Measurements from ENCODE around the gene THUMPD1.

Gene THUMPD1

GRCh38 chr16:20755238-20755637 lies 13.6 kb upstream of the THUMPD1 start:
- Histone ChIP-seq H4K20me1 (ENCODE audit: insufficient read depth, low read length, poor library complexity, severe bottlenecking) (no peaks in the 10 kb centered on the region), H3K9me2 (replicated peaks; ENCODE audit: low read depth, low read length) (no peaks in the 10 kb centered on the region), H3K9me3 (ENCODE audit: insufficient read depth, low read depth, low read length) (no peaks in the 10 kb centered on the region), H3K36me3 (ENCODE audit: insufficient read depth, low read length) (no peaks in the 10 kb centered on the region), H3K4me1 (ENCODE audit: insufficient read depth, low read length, poor library complexity, severe bottlenecking) (no peaks in the 10 kb centered on the region), H3K4me3 (ENCODE audit: low read length, poor library complexity, severe bottlenecking) (no peak overlapping the region), H3K79me2 (ENCODE audit: insufficient read depth, low read length) (no peaks in the 10 kb centered on the region), H3K4me2 (ENCODE audit: low read depth, low read length, poor library complexity, severe bottlenecking) (no peak overlapping the region), H3K9ac (ENCODE audit: low read depth, low read length, poor library complexity, severe bottlenecking) (no peak overlapping the region), H2AFZ (ENCODE audit: low read length) (no peak overlapping the region), H3F3A (ENCODE audit: low read depth) (no peaks in the 10 kb centered on the region), H3K27me3 (ENCODE audit: insufficient read depth, low read length, poor library complexity, severe bottlenecking) (no peaks in the 10 kb centered on the region)
- TF ChIP-seq EZH2phosphoT487 (IDR thresholded peaks at IDR 0.05; ENCODE audit: borderline replicate concordance), result no peak
- TF ChIP-seq CTCF (conservative IDR thresholded peaks at IDR 0.05; ENCODE audit: low read length), result no peak

GRCh38 chr16:20753727-20754126 lies 12.1 kb upstream of the THUMPD1 start:
- H3F3A ChIP-seq (ENCODE audit: low read depth), result no peaks in the 10 kb centered on the region
- H3K4me1 ChIP-seq (ENCODE audit: insufficient read depth, low read length, poor library complexity, severe bottlenecking), result no peaks in the 10 kb centered on the region
- no peaks in the 10 kb centered on the region for H3K79me2 ChIP-seq (ENCODE audit: insufficient read depth, low read length)
- H3K36me3 ChIP-seq (ENCODE audit: insufficient read depth, low read length), result no peaks in the 10 kb centered on the region
- no peaks in the 10 kb centered on the region for H3K9me3 ChIP-seq (ENCODE audit: insufficient read depth, low read depth, low read length)
- no peak overlapping the region for H2AFZ ChIP-seq (ENCODE audit: low read length)
- no peak overlapping the region for H3K4me3 ChIP-seq (ENCODE audit: low read length, poor library complexity, severe bottlenecking)
- H3K9me2 ChIP-seq (replicated peaks; ENCODE audit: low read depth, low read length), result no peaks in the 10 kb centered on the region
- H4K20me1 ChIP-seq (ENCODE audit: insufficient read depth, low read length, poor library complexity, severe bottlenecking), result no peaks in the 10 kb centered on the region
- H3K9ac ChIP-seq (ENCODE audit: low read depth, low read length, poor library complexity, severe bottlenecking), result no peak overlapping the region
- TF ChIP-seq CTCF (conservative IDR thresholded peaks at IDR 0.05; ENCODE audit: low read length) (no peak), EZH2phosphoT487 (IDR thresholded peaks at IDR 0.05; ENCODE audit: borderline replicate concordance) (no peak)
- H3K4me2 ChIP-seq (ENCODE audit: low read depth, low read length, poor library complexity, severe bottlenecking), result no peak overlapping the region
- H3K27me3 ChIP-seq (ENCODE audit: insufficient read depth, low read length, poor library complexity, severe bottlenecking), result no peaks in the 10 kb centered on the region

DNA sequence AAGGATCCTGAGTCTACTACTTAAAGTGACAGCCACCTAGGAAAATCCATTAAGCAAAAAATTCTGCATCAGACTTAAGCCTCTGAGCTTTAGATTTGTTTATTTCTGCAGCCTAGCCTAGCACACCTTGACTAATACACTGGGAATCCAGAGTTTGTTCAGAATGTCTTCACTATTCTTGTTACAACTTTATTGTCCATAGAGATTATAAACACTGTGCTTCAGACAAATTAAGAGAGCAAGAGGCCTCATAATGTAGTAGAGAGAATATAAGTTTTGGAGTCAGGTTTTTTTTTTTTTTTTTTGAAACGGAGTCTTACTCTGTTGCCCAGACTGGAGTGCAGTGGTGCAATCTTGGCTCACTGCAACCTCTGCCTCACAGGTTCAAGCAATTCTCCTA lies 8.9 kb upstream of the THUMPD1 start:
- TF ChIP-seq EZH2phosphoT487 (IDR thresholded peaks at IDR 0.05; ENCODE audit: borderline replicate concordance), result no peak
- no peak for TF ChIP-seq CTCF (conservative IDR thresholded peaks at IDR 0.05; ENCODE audit: low read length)
- Histone ChIP-seq H3K9me2 (replicated peaks; ENCODE audit: low read depth, low read length) (no peaks in the 10 kb centered on the region), H4K20me1 (ENCODE audit: insufficient read depth, low read length, poor library complexity, severe bottlenecking) (no peaks in the 10 kb centered on the region), H3K9ac (ENCODE audit: low read depth, low read length, poor library complexity, severe bottlenecking) (no peak overlapping the region), H3K36me3 (ENCODE audit: insufficient read depth, low read length) (no peaks in the 10 kb centered on the region), H3K27me3 (ENCODE audit: insufficient read depth, low read length, poor library complexity, severe bottlenecking) (no peaks in the 10 kb centered on the region), H3K79me2 (ENCODE audit: insufficient read depth, low read length) (no peaks in the 10 kb centered on the region), H3F3A (ENCODE audit: low read depth) (no peaks in the 10 kb centered on the region), H3K4me3 (ENCODE audit: low read length, poor library complexity, severe bottlenecking) (no peak overlapping the region), H3K9me3 (ENCODE audit: insufficient read depth, low read depth, low read length) (peaks cover 13% of the 10 kb centered on the region; the same call in 1 of the 2 replicates), H2AFZ (ENCODE audit: low read length) (no peak overlapping the region), H3K4me2 (ENCODE audit: low read depth, low read length, poor library complexity, severe bottlenecking) (no peak overlapping the region), H3K4me1 (ENCODE audit: insufficient read depth, low read length, poor library complexity, severe bottlenecking) (no peaks in the 10 kb centered on the region)
